ENCODE measurements around the gene OR8B2. TPM values are rescaled to one million over a fixed set of nuclear protein-coding genes. Genes with fewer than 3 reads are reported as not detected.

OR8B2 gene
- total RNA-seq, 1 experiment from 2014 or later: not detected

Other genes with a start within 250 kb of the OR8B2 start
- gene OR10D3, start 201.2 kb downstream of the OR8B2 start, total RNA-seq (2014; rRNA removed; shearing (Covaris generic)): not detected in 2 replicates
- not detected in 2 replicates for gene OR8G1, start 143.4 kb downstream of the OR8B2 start, total RNA-seq (2014; rRNA removed; shearing (Covaris generic))
- not detected in 2 replicates for gene OR8G5, start 128.1 kb downstream of the OR8B2 start, total RNA-seq (2014; rRNA removed; shearing (Covaris generic))
- not detected in 2 replicates for gene OR8D1, start 70.5 kb downstream of the OR8B2 start, total RNA-seq (2014; rRNA removed; shearing (Covaris generic))
- gene OR8D2, start 64.3 kb downstream of the OR8B2 start, total RNA-seq (2014; rRNA removed; shearing (Covaris generic)): not detected in 2 replicates
- not detected in 2 replicates for gene OR8B3, start 14.5 kb upstream of the OR8B2 start, total RNA-seq (2014; rRNA removed; shearing (Covaris generic))
- gene OR8B4, start 40.4 kb upstream of the OR8B2 start, total RNA-seq (2014; rRNA removed; shearing (Covaris generic)): not detected in 2 replicates
- not detected in 2 replicates for gene OR8B8, start 61.2 kb upstream of the OR8B2 start, total RNA-seq (2014; rRNA removed; shearing (Covaris generic))
- not detected in 2 replicates for gene OR8B12, start 159.2 kb upstream of the OR8B2 start, total RNA-seq (2014; rRNA removed; shearing (Covaris generic))
- gene OR8A1, start 185.5 kb upstream of the OR8B2 start, total RNA-seq (2014; rRNA removed; shearing (Covaris generic)): not detected in 2 replicates
- not detected in 2 replicates for gene PANX3, start 226.9 kb upstream of the OR8B2 start, total RNA-seq (2014; rRNA removed; shearing (Covaris generic))
- gene TBRG1, start 238.4 kb upstream of the OR8B2 start, total RNA-seq (2014; rRNA removed; shearing (Covaris generic)): 23.8 and 30.3 TPM in 2 replicates